ENCODE measurements around the gene POLD1.

The POLD1 gene

GRCh38 chr19:50428772-50429463, 44.8 kb downstream of the POLD1 start:
- no peak for DNase-seq (ENCODE audit: low spot score)
- H3K27ac ChIP-seq = no peak overlapping the region
- no peak overlapping the region for H3K4me3 ChIP-seq
- no peak for TF ChIP-seq CTCF (IDR thresholded peaks at IDR 0.05)

- no peak for TF ChIP-seq CTCF (IDR thresholded peaks at IDR 0.05)
- DNase-seq (ENCODE audit: low spot score) = no peak
- Histone ChIP-seq H3K27ac (no peak overlapping the region), H3K4me3 (peak overlapping the region; percentile 73)
Observed at GRCh38 chr19:50430888-50431342, 46.8 kb downstream of the POLD1 start.

GRCh38 chr19:50431343-50432220, 47.4 kb downstream of the POLD1 start:
- H3K4me3 ChIP-seq = peak overlapping the region; percentile 73
- DNase-seq (ENCODE audit: low spot score) = peak; percentile 86
- peak overlapping the region; percentile 10 to 64 for H3K27ac ChIP-seq
- TF ChIP-seq CTCF (IDR thresholded peaks at IDR 0.05) = no peak

DNA sequence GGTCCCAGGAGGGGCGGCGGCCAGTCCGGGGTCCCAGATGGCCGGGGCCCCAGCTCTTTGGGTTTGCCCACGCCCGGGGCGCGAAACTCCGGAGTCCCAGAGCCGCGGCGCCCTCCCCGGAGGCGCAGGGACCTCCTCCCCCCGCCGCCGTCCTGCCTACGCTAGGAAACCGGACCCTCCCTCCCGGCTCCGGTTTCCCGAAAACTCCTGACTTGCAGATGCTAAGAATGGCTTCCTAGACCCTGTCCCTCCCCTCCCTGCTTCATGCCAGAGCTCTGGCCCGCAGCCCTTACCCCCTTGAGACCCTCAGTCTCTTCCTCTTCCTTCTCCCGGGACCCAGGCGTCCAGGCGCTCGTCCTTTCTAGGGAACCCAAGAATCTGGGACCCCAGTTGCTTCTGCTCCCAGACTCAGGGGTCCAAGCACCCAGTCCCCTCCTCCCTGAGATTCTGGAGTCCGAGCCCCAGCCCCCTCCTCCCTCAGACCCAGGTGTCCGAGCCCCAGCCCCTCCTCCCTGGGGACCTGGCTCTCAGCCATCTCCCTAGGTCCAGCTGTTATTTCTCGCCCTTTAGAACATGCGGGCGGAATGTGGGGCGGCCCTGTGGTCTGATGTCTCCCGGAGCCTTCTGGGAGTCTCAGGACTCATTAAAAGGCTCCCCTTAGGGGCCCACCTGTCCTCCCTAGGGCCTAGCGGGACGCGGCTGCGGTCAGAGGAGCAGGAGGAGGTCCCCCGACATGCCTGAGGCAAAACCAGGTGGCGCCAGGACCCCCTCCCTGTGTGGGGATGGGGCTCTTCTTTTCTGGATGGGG, 48.3 kb downstream of the POLD1 start, which contains the start of gene MYBPC2:
Gene MYBPC2, plus strand, starts transcription at position 672 of the 808 bp plus-strand sequence. Its CDS starts 62 bp downstream, at position 734.
- peak within 1 kb of the TSS; percentile 10 to 64 for H3K27ac ChIP-seq
- no peak for DNase-seq (ENCODE audit: low spot score)
- TF ChIP-seq CTCF (IDR thresholded peaks at IDR 0.05) = no peak
- peak within 1 kb of the TSS; percentile 73 for H3K4me3 ChIP-seq

DNA sequence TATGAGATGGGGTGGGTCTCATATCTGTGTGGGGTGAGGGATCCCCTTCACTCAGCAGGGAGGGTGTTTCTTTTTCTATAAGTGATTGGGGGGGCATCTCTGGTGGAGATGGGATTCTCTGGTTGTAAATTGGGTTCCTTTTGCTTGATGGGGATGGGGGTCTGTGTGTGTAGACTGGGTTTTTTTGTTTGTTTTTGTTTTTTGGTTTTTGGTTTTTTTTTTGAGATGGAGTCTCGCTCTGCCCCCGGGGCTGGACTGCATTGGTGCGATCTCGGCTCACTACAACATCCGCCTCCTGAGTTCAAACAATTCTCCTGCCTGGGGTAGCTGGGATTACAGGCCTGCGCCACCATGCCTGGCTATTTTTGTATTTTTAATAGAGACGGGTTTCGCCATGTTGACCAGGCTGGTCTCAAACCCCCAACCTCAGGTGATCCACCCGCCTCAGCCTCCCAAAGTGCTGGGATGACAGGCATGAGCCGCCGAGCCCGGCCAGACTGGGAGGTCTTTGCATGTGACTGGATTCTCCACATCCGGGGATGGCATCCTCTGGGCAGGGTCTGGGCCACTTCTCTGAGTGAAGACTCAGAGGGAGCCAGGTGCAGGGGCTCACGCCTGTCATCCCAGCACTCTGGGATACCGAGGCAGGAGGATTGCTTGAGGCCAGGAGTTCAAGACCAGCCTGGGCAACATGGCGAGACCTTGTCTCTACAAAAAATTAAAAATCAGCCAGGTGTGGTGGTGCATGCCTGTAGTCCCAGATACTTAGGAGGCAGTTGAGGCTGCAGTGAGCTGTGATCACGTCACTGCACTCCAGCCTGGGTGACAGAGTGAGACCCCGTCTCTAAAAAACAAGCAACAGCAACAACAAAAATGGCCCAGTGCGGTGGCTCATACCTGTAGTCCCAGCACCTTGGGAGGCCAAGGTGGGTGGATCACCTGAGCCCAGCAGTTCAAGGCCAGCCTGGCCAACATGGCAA, 49.3 kb downstream of the POLD1 start:
- Histone ChIP-seq H3K4me3 (no peak overlapping the region), H3K27ac (no peak overlapping the region)
- TF ChIP-seq CTCF (IDR thresholded peaks at IDR 0.05) = no peak
- no peak for DNase-seq (ENCODE audit: low spot score)

DNA sequence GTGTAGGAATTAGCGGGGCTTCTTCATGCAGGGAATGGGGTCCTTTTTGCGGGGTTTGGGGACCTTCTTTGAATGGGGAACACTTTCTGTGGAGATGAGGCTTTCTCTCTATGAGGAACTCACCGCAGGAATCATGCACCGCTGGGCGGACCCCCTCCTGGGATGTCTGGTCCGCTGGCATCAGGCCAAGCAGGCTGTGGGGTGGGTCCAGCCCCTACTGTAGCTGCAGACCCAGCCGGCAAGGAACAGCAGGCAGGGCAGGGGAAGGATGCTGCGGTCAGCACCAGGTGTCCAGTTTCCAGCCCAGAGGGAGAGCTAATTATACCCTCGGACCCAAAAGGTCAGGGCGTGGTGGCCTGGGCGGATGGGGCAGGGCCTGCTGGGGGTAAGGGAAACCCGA, 50.4 kb downstream of the POLD1 start:
- no peak for TF ChIP-seq CTCF (IDR thresholded peaks at IDR 0.05)
- Histone ChIP-seq H3K27ac (no peak overlapping the region), H3K4me3 (no peak overlapping the region)
- no peak for DNase-seq (ENCODE audit: low spot score)

Measured in coronary artery (tissue), 2 donors.